H9 (cell line): ENCODE results near the gene SDC4. TPM values are rescaled to one million over a fixed set of nuclear protein-coding genes. Genes with fewer than 3 reads are reported as not detected.

Source experiments
- DNase-seq: peaks from one replicate; pipeline ENCODE4 v3.0.0-alpha.2; 2017
- H2AFZ ChIP-seq: one replicate; pipeline ENCODE4 v1.6.1; 2013; ENCODE audit warnings: mild to moderate bottlenecking, low read length, control low read depth, moderate library complexity
- H2AK5ac ChIP-seq: 2 replicates; pipeline ENCODE4 v1.6.1; 2013; ENCODE audit warnings: low read length, control low read depth, mixed read lengths; ENCODE audit not compliant: insufficient read length
- H2BK120ac ChIP-seq: one replicate; pipeline ENCODE4 v1.6.1; 2013; ENCODE audit warnings: low read depth, mild to moderate bottlenecking, low read length, control low read depth, inconsistent platforms; ENCODE audit not compliant: poor library complexity, severe bottlenecking
- H2BK12ac ChIP-seq: 2 replicates; pipeline ENCODE4 v1.6.1; 2013; ENCODE audit warnings: low read length, control low read depth, mixed read lengths, low read depth; ENCODE audit not compliant: insufficient read length
- H2BK15ac ChIP-seq: 2 replicates; pipeline ENCODE4 v1.6.1; 2013; ENCODE audit warnings: low read depth, low read length, control low read depth
- H2BK20ac ChIP-seq: one replicate; pipeline ENCODE4 v1.6.1; 2013; ENCODE audit warnings: low read depth, mild to moderate bottlenecking, low read length, control low read depth, inconsistent platforms; ENCODE audit not compliant: poor library complexity, severe bottlenecking
- H2BK5ac ChIP-seq: 2 replicates; pipeline ENCODE4 v1.6.1; 2013; ENCODE audit warnings: low read length, control low read depth, mixed read lengths; ENCODE audit not compliant: insufficient read length
- H3K14ac ChIP-seq: 2 replicates; pipeline ENCODE4 v1.6.1; 2013; ENCODE audit warnings: low read length, control low read depth; ENCODE audit not compliant: insufficient read depth
- H3K18ac ChIP-seq: 2 replicates; pipeline ENCODE4 v1.6.1; 2013; ENCODE audit warnings: low read depth, mild to moderate bottlenecking, mixed read lengths, low read length, control low read depth; ENCODE audit not compliant: insufficient read length
- H3K23ac ChIP-seq: 2 replicates; pipeline ENCODE4 v1.6.1; 2013; ENCODE audit warnings: low read length, control low read depth, mixed read lengths, low read depth; ENCODE audit not compliant: insufficient read length
- H3K23me2 ChIP-seq: 2 replicates; pipeline ENCODE4 v1.6.1; 2013; ENCODE audit warnings: low read depth, mild to moderate bottlenecking, mixed read lengths, low read length, control low read depth; ENCODE audit not compliant: insufficient read length, poor library complexity, severe bottlenecking
- H3K27ac ChIP-seq: 2 replicates; pipeline ENCODE4 v1.5.1; 2013; ENCODE audit warnings: low read length, control low read depth, mixed read lengths, low read depth; ENCODE audit not compliant: insufficient read length
- H3K27me3 ChIP-seq: 2 replicates; pipeline ENCODE4 v1.6.1; 2013; ENCODE audit warnings: low read length, control low read depth, inconsistent platforms; ENCODE audit not compliant: insufficient read depth
- H3K4ac ChIP-seq: 2 replicates; pipeline ENCODE4 v1.6.1; 2013; ENCODE audit warnings: low read depth, mild to moderate bottlenecking, control low read depth, inconsistent platforms, low read length, moderate library complexity
- H3K4me1 ChIP-seq: 2 replicates; pipeline ENCODE4 v1.6.1; 2013; ENCODE audit warnings: low read length, control low read depth, inconsistent platforms; ENCODE audit not compliant: insufficient read depth
- H3K4me2 ChIP-seq: 2 replicates; pipeline ENCODE4 v1.6.1; 2013; ENCODE audit warnings: low read length, control low read depth, mixed read lengths; ENCODE audit not compliant: insufficient read length, insufficient read depth
- H3K56ac ChIP-seq: 2 replicates; pipeline ENCODE4 v1.6.1; 2013; ENCODE audit warnings: low read depth, mild to moderate bottlenecking, mixed read lengths, low read length, control low read depth; ENCODE audit not compliant: insufficient read length
- H3K79me1 ChIP-seq: 2 replicates; pipeline ENCODE4 v1.6.1; 2013; ENCODE audit warnings: low read depth, mild to moderate bottlenecking, moderate library complexity, low read length, control low read depth, inconsistent platforms; ENCODE audit not compliant: insufficient read depth, poor library complexity, severe bottlenecking
- H3K79me2 ChIP-seq: 2 replicates; pipeline ENCODE4 v1.6.1; 2013; ENCODE audit warnings: low read length, control low read depth, inconsistent platforms; ENCODE audit not compliant: insufficient read depth
- H3K9ac ChIP-seq: 2 replicates; pipeline ENCODE4 v1.6.1; 2013; ENCODE audit warnings: low read length, control low read depth, mixed read lengths; ENCODE audit not compliant: insufficient read length; ENCODE audit errors: extremely low read depth
- H3K9me3 ChIP-seq: one replicate; pipeline ENCODE4 v1.6.1; 2013; ENCODE audit warnings: low read depth, low read length, inconsistent platforms; ENCODE audit not compliant: control insufficient read depth
- H3T11ph ChIP-seq: one replicate; pipeline ENCODE4 v1.6.1; 2013; ENCODE audit warnings: mild to moderate bottlenecking, low read length, control low read depth, inconsistent platforms
- H4K20me1 ChIP-seq: one replicate; pipeline ENCODE4 v1.6.1; 2013; ENCODE audit not compliant: control insufficient read depth, insufficient read length, insufficient read depth
- H4K5ac ChIP-seq: 2 replicates; pipeline ENCODE4 v1.6.1; 2013; ENCODE audit warnings: low read depth, mild to moderate bottlenecking, mixed read lengths, low read length, control low read depth; ENCODE audit not compliant: insufficient read length
- H4K8ac ChIP-seq: replicated peaks from 2 replicates; pipeline ENCODE4 v1.6.1; 2013; ENCODE audit warnings: low read length, control low read depth, mixed read lengths, low read depth; ENCODE audit not compliant: insufficient read length
- H4K91ac ChIP-seq: 2 replicates; pipeline ENCODE4 v1.6.1; 2013; ENCODE audit warnings: low read depth, mild to moderate bottlenecking, moderate library complexity, mixed read lengths, low read length, control low read depth; ENCODE audit not compliant: insufficient read length
- H3K27ac Mint-ChIP-seq, 3 experiments: 2 replicates in 2 of 3; 3 replicates in 1 of 3; pipeline ENCODE4 v1.8.0; 2020 to 2021; ENCODE audit warnings: mixed read lengths in 3 of 3, mild to moderate bottlenecking in 1 of 3, moderate library complexity in 1 of 3
- H3K27me3 Mint-ChIP-seq: 2 replicates; pipeline ENCODE4 v1.8.0; 2021; ENCODE audit warnings: low read depth, mild to moderate bottlenecking, moderate library complexity, mixed read lengths
- H3K36me3 Mint-ChIP-seq, 3 experiments: 2 replicates in 2 of 3; 3 replicates in 1 of 3; pipeline ENCODE4 v1.8.0; 2020 to 2021; ENCODE audit warnings: low read depth in 3 of 3, mixed read lengths in 3 of 3; ENCODE audit not compliant: insufficient read depth in 1 of 3
- H3K4me1 Mint-ChIP-seq, 2 experiments: 2 replicates each; pipeline ENCODE4 v1.8.0; 2020; ENCODE audit warnings: mixed read lengths in 2 of 2
- H3K4me3 Mint-ChIP-seq, 2 experiments: 2 replicates in 1 of 2; 3 replicates in 1 of 2; pipeline ENCODE4 v1.8.0; 2020 to 2021; ENCODE audit warnings: mild to moderate bottlenecking in 2 of 2, mixed read lengths in 2 of 2, moderate library complexity in 1 of 2
- H3K9me3 Mint-ChIP-seq, 2 experiments: 2 replicates in 1 of 2; 3 replicates in 1 of 2; pipeline ENCODE4 v1.8.0; 2020; ENCODE audit warnings: mild to moderate bottlenecking in 2 of 2, mixed read lengths in 2 of 2, moderate library complexity in 1 of 2
- CTCF ChIP-seq: fragments of 200-600 bp; sonication (generic); conservative IDR thresholded peaks from 3 replicates; pipeline ENCODE4 v1.8.0; 2021; ENCODE audit warnings: antibody characterized with exemption, mild to moderate bottlenecking
- WGBS: extraction: QIAGEN DNeasy Blood & Tissue Kit; methylation state at CpG from one replicate; pipeline ENCODE4 v1.1.7; 2013; ENCODE audit warnings: missing lambda C conversion rate, low lambda C conversion rate, mixed read lengths; ENCODE audit not compliant: insufficient read length; ENCODE audit errors: extremely low coverage; 5-methylcytosine and 5-hydroxymethylcytosine counted together
- total RNA-seq: library from RNA; stranded (reverse); gene quantifications from 2 replicates; pipeline ENCODE4 v1.2.1, GENCODE V29; 2021

The SDC4 gene
- total RNA-seq, 1 experiment from 2014 or later = 50.7 TPM

GRCh38 chr20:45373353-45374100 lies 25.3 kb upstream of the SDC4 start:
- Histone ChIP-seq H2BK5ac (no peak overlapping the region), H2AFZ (no peak overlapping the region), H2BK20ac (no peak overlapping the region), H3K23me2 (peaks cover 11% of the 10 kb centered on the region), H3K9me3 (no peaks in the 10 kb centered on the region), H3K4me2 (peak overlapping the region; percentile 90), H2AK5ac (no peak overlapping the region), H3K79me1 (no peaks in the 10 kb centered on the region), H4K8ac (no peak overlapping the region), H3T11ph (no peak overlapping the region), H3K4ac (no peak overlapping the region), H3K79me2 (no peaks in the 10 kb centered on the region), H3K27ac (no peak overlapping the region), H3K27me3 (peaks cover 2% of the 10 kb centered on the region; the same call in 1 of the 2 replicates), H2BK120ac (no peak overlapping the region), H2BK15ac (no peak overlapping the region), H4K5ac (no peak overlapping the region), H3K18ac (peak overlapping the region; percentile 38), H3K4me1 (no peaks in the 10 kb centered on the region), H3K9ac (no peak overlapping the region), H3K14ac (0 out of 2 replicates have a peak overlapping the region, but pooled peaks have one; percentile 27), H3K23ac (no peak overlapping the region), H2BK12ac (no peak overlapping the region), H4K91ac (no peak overlapping the region), H3K56ac (no peak overlapping the region), H4K20me1 (no peaks in the 10 kb centered on the region)
- WGBS = no CpG with 5 or more reads among the region's 38 CpGs
- H3K27ac Mint-ChIP-seq = no peak overlapping the region
- H3K4me3 Mint-ChIP-seq = peak overlapping the region; percentile 67 to 81
- DNase-seq = peak; percentile 90
- H3K4me1 Mint-ChIP-seq = peaks cover 15 to 18% of the 10 kb centered on the region in 2 experiments
- H3K9me3 Mint-ChIP-seq = no peaks in the 10 kb centered on the region
- TF ChIP-seq CTCF = peak; percentile 92
- H3K27me3 Mint-ChIP-seq = peaks cover 18% of the 10 kb centered on the region
- peaks cover 0 to 6% (median 0%) of the 10 kb centered on the region in 3 experiments; a peak in 3 of 7 replicates for H3K36me3 Mint-ChIP-seq
